ENCODE results near the gene HYOU1. TPM values are rescaled to one million over a fixed set of nuclear protein-coding genes. Genes with fewer than 3 reads are reported as not detected.

The HYOU1 gene
- total RNA-seq, 4 donors from 2014 or later = 10.8 to 91.4 (median 61.2) TPM

DNA sequence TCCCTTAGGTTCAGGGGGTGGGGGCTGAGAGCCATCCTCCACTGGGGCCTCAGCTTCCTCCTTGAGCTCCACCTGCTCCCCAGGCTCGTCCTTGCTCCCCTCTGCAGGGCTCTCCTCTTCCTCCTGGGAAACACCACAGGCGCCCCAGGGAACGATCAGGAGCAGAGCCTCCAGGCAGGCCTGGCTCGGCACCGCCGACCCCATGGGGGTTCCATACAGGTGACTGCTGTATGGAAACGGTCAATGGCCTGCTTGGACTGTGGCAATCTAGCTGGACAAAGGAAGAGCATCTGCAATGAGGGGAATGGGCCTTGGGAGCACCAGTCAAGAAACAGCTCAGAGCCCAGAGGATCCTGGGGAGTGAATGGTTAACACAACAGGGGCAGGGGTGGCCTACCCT is 7.9 kb downstream of the HYOU1 start:
- no peaks in the 10 kb centered on the region for H3K4me1 ChIP-seq
- intact Hi-C loops (cut with DNase I; ENCODE audit: low total_unique reads) = no loop called here
- H3K36me3 ChIP-seq = no peaks in the 10 kb centered on the region
- H3K4me3 ChIP-seq = no peak overlapping the region
- no peak for DNase-seq
- H3K27me3 ChIP-seq = no peaks in the 10 kb centered on the region
- H3K9me3 ChIP-seq = no peaks in the 10 kb centered on the region
- no peak overlapping the region for H3K27ac ChIP-seq
- TF ChIP-seq POLR2A (IDR thresholded peaks at IDR 0.05) (no peak), CTCF (IDR thresholded peaks at IDR 0.05) (no peak)

DNA sequence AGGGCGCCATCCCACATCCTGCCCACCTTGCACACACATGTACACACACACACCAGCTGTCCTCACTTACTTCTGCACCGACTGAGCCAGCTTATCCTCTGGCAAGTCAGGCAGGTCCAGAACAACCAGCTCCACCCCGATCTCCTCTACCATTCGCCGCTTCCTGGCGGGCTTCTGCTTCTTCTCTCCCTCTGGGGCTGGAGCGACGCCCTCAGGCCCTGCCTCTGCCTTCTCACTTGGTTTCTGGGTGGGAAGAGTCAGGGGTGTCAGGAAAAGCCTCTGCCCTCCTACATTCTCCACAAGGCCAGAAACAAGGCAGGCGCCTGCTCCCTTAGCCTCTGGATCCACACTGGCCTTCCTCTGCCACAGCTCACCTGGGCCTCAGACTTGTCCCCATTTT is 8.4 kb downstream of the HYOU1 start:
- TF ChIP-seq CTCF (IDR thresholded peaks at IDR 0.05) = no peak
- TF ChIP-seq POLR2A (IDR thresholded peaks at IDR 0.05) = no peak
- no peaks in the 10 kb centered on the region for H3K9me3 ChIP-seq
- no peak overlapping the region for H3K27ac ChIP-seq
- no peaks in the 10 kb centered on the region for H3K36me3 ChIP-seq
- no peaks in the 10 kb centered on the region for H3K27me3 ChIP-seq
- no peak overlapping the region for H3K4me3 ChIP-seq
- H3K4me1 ChIP-seq = no peaks in the 10 kb centered on the region
- no peak for DNase-seq
- intact Hi-C loops (cut with DNase I; ENCODE audit: low total_unique reads) = no loop called here

DNA sequence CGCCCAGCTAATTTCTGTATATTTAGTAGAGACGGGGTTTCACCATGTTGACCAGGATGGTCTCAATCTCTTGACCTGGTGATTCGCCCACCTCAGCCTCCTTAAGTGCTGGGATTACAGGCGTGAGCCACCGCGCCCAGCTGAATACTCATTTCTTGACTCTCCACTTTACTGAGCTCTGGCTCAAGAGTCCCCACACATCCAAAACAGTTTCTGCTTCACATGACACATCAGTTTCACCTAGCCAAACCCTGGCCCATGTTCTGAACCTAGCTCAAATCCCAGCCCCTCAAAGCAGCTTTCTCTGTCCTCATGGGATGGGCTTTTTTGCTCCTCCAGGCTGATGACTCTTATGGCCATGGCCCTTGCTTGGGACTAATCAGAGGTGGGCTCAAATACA is 9.8 kb downstream of the HYOU1 start:
- H3K4me1 ChIP-seq = no peaks in the 10 kb centered on the region
- no peak for DNase-seq
- no peak overlapping the region for H3K4me3 ChIP-seq
- no peaks in the 10 kb centered on the region for H3K27me3 ChIP-seq
- intact Hi-C loops (cut with DNase I; ENCODE audit: low total_unique reads) = no loop called here
- no peaks in the 10 kb centered on the region for H3K9me3 ChIP-seq
- TF ChIP-seq POLR2A (IDR thresholded peaks at IDR 0.05) (no peak), CTCF (IDR thresholded peaks at IDR 0.05) (no peak)
- no peak overlapping the region for H3K27ac ChIP-seq
- H3K36me3 ChIP-seq = no peaks in the 10 kb centered on the region

GRCh38 chr11:119046489-119046888 is 10.5 kb downstream of the HYOU1 start:
- no peaks in the 10 kb centered on the region for H3K27me3 ChIP-seq
- no peaks in the 10 kb centered on the region for H3K4me1 ChIP-seq
- no peak overlapping the region for H3K27ac ChIP-seq
- TF ChIP-seq CTCF (IDR thresholded peaks at IDR 0.05) = no peak
- no peak for TF ChIP-seq POLR2A (IDR thresholded peaks at IDR 0.05)
- no peak for DNase-seq
- no peak overlapping the region for H3K4me3 ChIP-seq
- H3K9me3 ChIP-seq = no peaks in the 10 kb centered on the region
- intact Hi-C loops (cut with DNase I; ENCODE audit: low total_unique reads) = no loop called here
- no peaks in the 10 kb centered on the region for H3K36me3 ChIP-seq

DNA sequence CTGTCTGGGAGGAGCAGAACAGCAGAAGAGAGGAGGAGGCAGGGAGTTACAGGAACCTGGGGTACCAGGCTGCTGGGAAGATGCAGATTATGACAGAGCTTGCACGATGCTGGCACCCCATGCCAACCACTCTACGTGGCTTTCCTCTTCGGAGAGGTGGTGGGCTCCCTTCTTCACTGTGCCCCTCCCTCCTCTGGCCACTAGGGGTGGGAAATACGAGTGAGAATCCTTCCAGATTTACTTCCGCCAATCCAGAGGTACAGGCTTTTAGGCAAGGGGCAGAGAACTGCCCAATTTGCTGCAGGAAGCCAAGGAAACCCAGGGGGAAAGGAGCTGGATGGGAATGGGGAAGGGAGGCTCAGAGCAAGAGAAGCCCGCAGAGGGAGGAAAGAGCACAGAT is 12.3 kb downstream of the HYOU1 start:
- no peaks in the 10 kb centered on the region for H3K4me1 ChIP-seq
- no peak for DNase-seq
- no peaks in the 10 kb centered on the region for H3K27me3 ChIP-seq
- H3K9me3 ChIP-seq = no peaks in the 10 kb centered on the region
- no peak overlapping the region for H3K4me3 ChIP-seq
- no peak for TF ChIP-seq CTCF (IDR thresholded peaks at IDR 0.05)
- no peak for TF ChIP-seq POLR2A (IDR thresholded peaks at IDR 0.05)
- no peaks in the 10 kb centered on the region for H3K36me3 ChIP-seq
- no peak overlapping the region for H3K27ac ChIP-seq
- intact Hi-C loops (cut with DNase I; ENCODE audit: low total_unique reads) = no loop called here

All from uterus (tissue), 4 donors.